Stomach smooth muscle (tissue), 2 donors: ENCODE results near the gene ZNF280A.
A peak's percentile ranks its signal among the peaks of the same experiment; 100 is the strongest.
"Not testable (repeated sequence)": the region's sequence is repeated elsewhere in the genome, so short reads cannot be mapped to it uniquely, and the experiment has no call there.

ENCODE experiments used
- H3K27ac ChIP-seq: one replicate; pipeline ENCODE4 v1.7.0; 2013; ENCODE audit warnings: mild to moderate bottlenecking, low read length, inconsistent platforms
- H3K27me3 ChIP-seq, 2 donors: one replicate each; pipeline ENCODE4 v1.7.0; 2013; ENCODE audit warnings: low read length in 2 of 2; ENCODE audit not compliant: insufficient read depth in 2 of 2, control insufficient read depth in 1 of 2
- H3K36me3 ChIP-seq, 2 donors: one replicate each; pipeline ENCODE4 v1.7.0; 2013; ENCODE audit warnings: low read length in 2 of 2; ENCODE audit not compliant: control insufficient read depth in 2 of 2, insufficient read depth in 2 of 2
- H3K4me1 ChIP-seq: one replicate; pipeline ENCODE4 v1.7.0; 2013; ENCODE audit warnings: low read length; ENCODE audit not compliant: control insufficient read depth, insufficient read depth
- H3K4me3 ChIP-seq, 2 donors: one replicate each; pipeline ENCODE4 v1.7.0; 2013; ENCODE audit warnings: low read length in 2 of 2
- H3K9ac ChIP-seq, 2 donors: one replicate each; pipeline ENCODE4 v1.7.0; 2013; ENCODE audit warnings: low read length in 2 of 2, mild to moderate bottlenecking in 1 of 2
- H3K9me3 ChIP-seq, 2 donors: one replicate each; pipeline ENCODE4 v1.7.0; 2013; ENCODE audit warnings: low read length in 2 of 2; ENCODE audit not compliant: control insufficient read depth in 2 of 2
- donor health status: healthy.
- donor health status: Pancreatic carcinoma.

Gene ZNF280A

GRCh38 chr22:22510833-22511232 lies 9.2 kb downstream of the ZNF280A start:
- H3K4me3 ChIP-seq, H3K27me3 ChIP-seq, H3K9me3 ChIP-seq, H3K27ac ChIP-seq, H3K4me1 ChIP-seq, H3K36me3 ChIP-seq, H3K9ac ChIP-seq: not testable (repeated sequence)

GRCh38 chr22:22509912-22510311 lies 10.2 kb downstream of the ZNF280A start:
- not testable (repeated sequence) for H3K4me1 ChIP-seq, H3K27ac ChIP-seq, H3K4me3 ChIP-seq, H3K9me3 ChIP-seq, H3K36me3 ChIP-seq, H3K27me3 ChIP-seq, H3K9ac ChIP-seq

DNA sequence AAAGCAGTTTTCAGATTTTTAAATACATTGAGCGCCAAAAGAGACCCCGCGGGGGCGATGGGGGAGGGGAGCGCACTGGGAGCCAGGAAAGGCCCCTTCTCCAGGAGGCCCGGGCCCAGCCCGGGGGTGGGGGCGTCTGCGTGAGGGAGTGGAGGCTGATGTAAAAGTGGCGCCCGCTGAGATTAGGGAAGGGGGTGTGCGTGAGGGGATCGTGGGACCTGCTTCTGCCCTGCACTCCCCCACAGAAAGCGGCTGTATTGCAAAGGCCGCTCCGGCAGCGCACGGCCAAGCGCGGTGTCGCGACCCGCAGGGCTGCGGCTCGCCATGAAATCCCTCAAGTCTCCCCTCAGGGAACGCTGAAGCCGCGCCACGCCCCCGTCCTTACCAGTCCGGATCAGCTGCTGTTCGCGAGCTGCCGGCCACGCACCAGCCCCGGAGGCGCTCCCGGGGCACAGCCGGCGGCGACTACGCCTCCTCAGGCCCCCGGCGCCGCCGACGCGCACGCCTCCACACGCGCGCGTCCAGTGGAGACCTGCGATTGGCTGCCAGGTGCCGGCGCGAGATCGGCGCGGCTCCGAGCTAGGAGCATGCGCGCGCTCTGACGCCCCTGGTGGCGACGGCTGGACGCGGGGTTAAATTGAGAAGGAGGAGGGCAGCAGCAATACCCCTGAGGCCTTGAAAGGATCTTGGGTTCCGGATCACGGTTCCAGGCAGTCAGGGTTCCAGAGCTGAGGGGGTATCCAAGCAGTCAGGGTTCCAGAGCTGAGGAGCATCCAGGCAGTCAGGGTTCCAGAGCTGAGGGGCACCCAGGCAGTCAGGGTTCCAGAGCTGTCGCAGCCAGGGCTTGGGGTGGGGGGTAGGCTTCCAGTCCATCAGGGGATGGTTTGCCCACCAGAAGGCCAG lies 11.5 kb downstream of the ZNF280A start, which contains the start of gene ZNF280B:
TSS of gene ZNF280B (minus strand) at position 469 of the 903 bp plus-strand sequence. CDS start 19,344 bp downstream, outside the sequence.
- H3K9ac ChIP-seq: peak within 1 kb of the TSS; percentile 48 to 73
- no peak within 1 kb of the TSS for H3K27ac ChIP-seq
- H3K4me3 ChIP-seq: peak within 1 kb of the TSS; percentile 75 to 84
- H3K36me3 ChIP-seq: no peaks in the 10 kb centered on the region
- H3K9me3 ChIP-seq: no peaks in the 10 kb centered on the region
- no peaks in the 10 kb centered on the region for H3K27me3 ChIP-seq
- no peaks in the 10 kb centered on the region for H3K4me1 ChIP-seq

- H3K4me3 ChIP-seq: peak overlapping the region; percentile 75 to 84
- H3K36me3 ChIP-seq: no peaks in the 10 kb centered on the region
- H3K27ac ChIP-seq: no peak overlapping the region
- H3K27me3 ChIP-seq: no peaks in the 10 kb centered on the region
- peak overlapping the region; percentile 48 to 73 for H3K9ac ChIP-seq
- H3K9me3 ChIP-seq: no peaks in the 10 kb centered on the region
- H3K4me1 ChIP-seq: no peaks in the 10 kb centered on the region
Observed at GRCh38 chr22:22507743-22508273, 12.3 kb downstream of the ZNF280A start.

GRCh38 chr22:22506736-22507135 lies 13.3 kb downstream of the ZNF280A start:
- no peak overlapping the region for H3K9ac ChIP-seq
- no peaks in the 10 kb centered on the region for H3K9me3 ChIP-seq
- no peak overlapping the region for H3K4me3 ChIP-seq
- H3K27me3 ChIP-seq: no peaks in the 10 kb centered on the region
- H3K4me1 ChIP-seq: no peaks in the 10 kb centered on the region
- H3K27ac ChIP-seq: no peak overlapping the region
- no peaks in the 10 kb centered on the region for H3K36me3 ChIP-seq

GRCh38 chr22:22498267-22498666 lies 21.8 kb downstream of the ZNF280A start:
- H3K36me3 ChIP-seq: peaks cover 1 to 3% of the 10 kb centered on the region in 2 donors
- H3K27me3 ChIP-seq: no peaks in the 10 kb centered on the region
- H3K4me1 ChIP-seq: no peaks in the 10 kb centered on the region
- no peak overlapping the region for H3K4me3 ChIP-seq
- no peaks in the 10 kb centered on the region for H3K9me3 ChIP-seq
- H3K27ac ChIP-seq: no peak overlapping the region
- no peak overlapping the region for H3K9ac ChIP-seq

GRCh38 chr22:22491589-22491988 lies 28.5 kb downstream of the ZNF280A start:
- not testable (repeated sequence) for H3K4me1 ChIP-seq, H3K9ac ChIP-seq, H3K4me3 ChIP-seq, H3K27ac ChIP-seq, H3K27me3 ChIP-seq, H3K36me3 ChIP-seq, H3K9me3 ChIP-seq

- H3K36me3 ChIP-seq: peaks cover under 1 to 8% of the 10 kb centered on the region in 2 donors
- H3K9me3 ChIP-seq: no peaks in the 10 kb centered on the region
- H3K27me3 ChIP-seq: no peaks in the 10 kb centered on the region
- H3K4me1 ChIP-seq: no peaks in the 10 kb centered on the region
- no peak overlapping the region for H3K27ac ChIP-seq
- H3K9ac ChIP-seq: no peak overlapping the region
- no peak overlapping the region for H3K4me3 ChIP-seq
Observed at GRCh38 chr22:22488736-22489135, 31.3 kb downstream of the ZNF280A start.

- Histone ChIP-seq H3K36me3 (peaks cover 0 to 5% of the 10 kb centered on the region in 2 donors), H3K27ac (no peak overlapping the region), H3K4me1 (no peaks in the 10 kb centered on the region), H3K9me3 (no peaks in the 10 kb centered on the region), H3K4me3 (no peak overlapping the region), H3K9ac (no peak overlapping the region), H3K27me3 (no peaks in the 10 kb centered on the region)
Observed at GRCh38 chr22:22487869-22488597, 32.0 kb downstream of the ZNF280A start.

DNA sequence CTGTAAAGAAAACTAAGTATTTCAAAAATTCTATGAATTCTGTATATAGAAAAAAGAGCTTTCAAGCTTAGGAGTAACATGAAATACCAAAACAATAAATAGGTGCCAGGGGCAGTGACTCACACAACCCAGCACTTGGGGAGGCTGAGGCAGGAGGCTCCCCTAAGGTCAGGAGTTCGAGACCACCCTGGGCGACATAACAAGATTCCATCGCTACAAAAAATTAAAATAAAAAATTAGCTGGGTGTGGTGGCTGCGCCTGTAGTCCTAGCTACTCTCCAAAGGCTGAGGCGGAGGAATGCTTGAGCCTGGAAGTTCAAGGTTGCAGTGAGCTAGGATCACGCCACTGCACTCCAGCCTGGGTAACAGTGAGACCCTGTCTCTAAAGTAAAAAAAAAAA lies 33.0 kb downstream of the ZNF280A start:
- Histone ChIP-seq H3K4me1 (no peaks in the 10 kb centered on the region), H3K27ac (no peak overlapping the region), H3K36me3 (peaks cover 0 to 5% of the 10 kb centered on the region in 2 donors), H3K9me3 (no peaks in the 10 kb centered on the region), H3K9ac (no peak overlapping the region), H3K4me3 (no peak overlapping the region), H3K27me3 (no peaks in the 10 kb centered on the region)
